Islet precursor cell (in vitro differentiated cells): Measurements from ENCODE around the gene NT5C1A.

Experiments used
- DNase-seq: peaks from one replicate; pipeline ENCODE4 v3.0.0-alpha.2; 2018

Gene NT5C1A

GRCh38 chr1:39633422-39633821 is 38.5 kb downstream of the NT5C1A start:
- DNase-seq, result no peak

DNA sequence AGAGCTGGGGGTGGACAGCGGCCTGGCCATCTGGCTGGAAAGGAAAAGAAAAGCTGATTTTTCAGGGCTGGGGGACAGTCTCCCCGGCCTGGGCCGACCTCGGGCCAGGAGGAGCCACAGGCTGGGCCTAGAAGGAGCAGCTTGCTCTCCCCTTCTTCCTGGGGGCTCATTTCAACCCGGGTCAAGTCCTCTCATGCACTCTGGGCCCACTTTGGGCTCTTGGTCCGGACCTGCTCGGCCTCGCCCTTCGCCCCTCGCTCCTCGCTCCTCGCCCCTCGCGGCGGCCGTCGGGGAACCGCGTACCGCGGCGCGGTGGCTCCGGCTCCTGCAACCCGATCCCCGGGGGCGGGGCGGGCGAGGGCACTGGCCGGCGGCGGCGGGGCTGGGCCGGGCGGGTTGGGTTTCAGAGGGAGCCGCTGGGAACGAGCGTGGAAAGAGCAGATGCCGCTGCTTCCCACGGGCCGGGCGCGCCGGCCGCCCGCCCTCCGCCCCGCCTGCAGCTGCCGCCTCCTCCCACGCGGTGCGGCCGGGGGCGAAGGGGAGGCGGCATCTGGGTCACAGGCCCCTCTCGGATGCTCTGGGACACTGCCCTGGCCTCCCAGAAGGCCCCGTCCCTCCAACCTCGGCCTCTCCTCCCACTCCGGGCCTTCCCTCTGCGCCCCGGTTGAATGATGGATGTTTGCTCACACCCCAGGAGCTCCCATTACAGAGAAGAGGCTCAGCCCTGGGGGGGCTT is 39.1 kb downstream of the NT5C1A start:
- peak; percentile 91 for DNase-seq

DNA sequence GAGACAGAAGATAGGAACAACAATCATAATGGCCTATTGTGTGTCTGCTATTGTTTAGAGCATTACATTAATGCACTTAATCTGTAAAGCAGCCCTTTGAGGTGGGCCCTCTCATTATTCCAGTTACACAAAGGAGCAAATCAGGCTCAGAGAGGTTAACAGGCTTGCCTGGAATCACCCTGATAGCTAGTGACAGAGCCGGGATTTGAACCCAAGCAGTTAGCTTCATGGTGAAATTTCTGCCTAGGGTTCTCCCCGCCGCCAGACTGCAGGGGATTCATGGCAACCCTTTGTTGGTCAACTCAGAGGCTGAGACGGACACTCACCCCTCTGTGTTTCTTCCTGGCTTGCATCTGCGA is 39.6 kb downstream of the NT5C1A start:
- no peak for DNase-seq

DNA sequence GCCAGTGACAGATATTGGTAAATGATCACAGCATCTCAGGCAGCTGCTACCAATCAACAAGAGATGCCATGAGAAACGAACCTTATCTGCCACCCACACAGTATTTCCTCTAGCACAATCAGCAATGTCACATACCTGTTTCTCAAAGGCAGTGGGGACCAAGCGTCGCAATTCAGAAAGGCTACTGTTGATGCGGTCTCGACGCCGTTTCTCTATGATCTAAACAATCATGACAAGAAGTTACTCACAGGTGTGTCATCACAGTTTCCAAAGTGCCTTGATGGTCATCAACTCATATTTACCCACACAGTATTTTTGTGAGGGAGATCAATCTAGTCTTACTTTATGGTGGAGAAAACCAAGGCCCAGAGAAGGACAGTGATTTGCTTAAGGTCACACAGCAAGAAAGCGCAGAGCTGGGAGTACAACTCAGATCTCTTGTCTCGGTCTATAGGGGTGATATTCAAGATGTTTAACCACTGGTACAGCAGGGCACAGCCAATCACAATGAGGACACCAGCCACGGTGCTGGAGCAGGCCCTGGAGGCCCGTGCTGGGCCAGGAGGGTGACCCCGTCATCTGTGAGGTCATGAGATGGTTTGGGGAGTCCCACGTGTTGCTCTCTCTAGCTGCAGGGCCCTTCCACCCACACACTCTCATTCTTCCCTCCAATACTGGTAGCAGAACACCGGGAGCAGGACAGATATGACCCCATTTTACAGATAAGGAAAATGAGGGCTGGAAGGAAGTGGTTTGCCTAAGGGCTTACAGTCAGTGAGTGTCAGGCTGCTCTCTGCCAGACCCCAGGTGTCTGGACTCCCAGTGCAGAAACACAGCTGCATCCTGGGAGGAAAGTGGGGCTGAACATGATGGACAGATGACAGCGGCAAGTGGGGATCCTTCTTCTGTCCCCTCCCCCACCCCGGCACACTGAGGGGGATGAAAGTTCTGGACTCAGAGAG is 40.3 kb downstream of the NT5C1A start:
- DNase-seq, result no peak

- DNase-seq, result no peak
These were observed 43.0 kb downstream of the NT5C1A start for GRCh38 chr1:39628807-39629350.

DNA sequence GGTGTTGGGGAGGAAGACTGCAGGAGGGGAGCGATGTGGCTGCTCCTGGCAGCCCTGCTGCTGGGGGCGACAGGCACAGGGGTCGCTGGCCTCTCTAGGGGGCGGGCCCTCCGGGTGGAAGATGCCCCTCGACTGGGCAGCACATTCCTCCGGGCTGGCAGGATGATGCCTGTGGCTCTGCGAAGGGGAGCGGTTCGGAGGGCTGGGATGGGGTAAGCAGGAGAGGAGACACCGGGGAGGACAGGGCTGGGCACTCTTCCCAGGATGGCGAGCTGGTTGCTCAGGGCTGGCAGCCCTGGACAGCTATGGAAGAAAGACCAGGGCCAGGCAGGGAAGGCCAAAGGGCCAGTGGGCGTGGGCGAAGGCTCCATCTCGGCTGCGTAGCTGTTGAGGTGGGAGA is 45.3 kb downstream of the NT5C1A start:
- no peak for DNase-seq

DNA sequence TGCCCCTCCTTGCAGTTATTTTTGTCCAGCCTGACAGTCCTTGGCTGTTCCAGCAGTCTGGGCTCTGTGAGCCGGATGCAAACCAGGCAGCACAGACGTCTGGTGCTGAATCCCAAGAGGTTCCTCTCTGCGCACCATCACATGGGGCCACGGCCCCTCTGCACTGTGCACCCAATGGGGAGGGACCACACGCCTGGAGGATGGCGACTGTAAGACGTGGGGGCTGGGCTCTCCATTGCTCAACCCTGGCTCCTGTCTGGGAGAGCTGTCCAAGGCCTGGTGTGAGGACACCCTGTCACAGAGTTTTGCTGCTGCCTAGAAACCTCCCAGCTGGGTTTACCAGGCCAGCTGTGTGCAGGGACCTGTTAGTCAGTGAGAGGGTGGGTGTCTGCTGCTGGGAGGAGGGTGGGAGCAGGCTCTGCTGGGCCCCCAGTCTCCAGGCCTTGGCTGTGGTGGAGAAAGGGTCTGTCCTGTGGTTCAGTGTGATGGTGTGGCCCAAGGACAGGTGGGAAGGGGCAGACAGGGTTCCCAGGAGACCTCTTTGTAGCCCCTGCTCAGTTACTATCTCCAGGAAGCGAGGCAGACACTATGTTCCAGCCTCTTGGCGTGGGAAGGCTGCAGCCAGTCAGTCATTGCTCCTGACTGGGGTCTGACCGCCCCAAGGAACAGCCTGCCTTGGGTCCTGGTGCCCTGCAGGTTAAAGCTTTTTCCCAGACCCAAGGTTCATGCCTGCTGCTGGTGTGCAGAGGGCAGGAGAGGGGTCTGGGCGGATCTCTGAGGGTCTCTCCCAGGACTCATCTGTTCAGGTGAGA is 46.2 kb downstream of the NT5C1A start:
- peak; percentile 80 for DNase-seq

DNA sequence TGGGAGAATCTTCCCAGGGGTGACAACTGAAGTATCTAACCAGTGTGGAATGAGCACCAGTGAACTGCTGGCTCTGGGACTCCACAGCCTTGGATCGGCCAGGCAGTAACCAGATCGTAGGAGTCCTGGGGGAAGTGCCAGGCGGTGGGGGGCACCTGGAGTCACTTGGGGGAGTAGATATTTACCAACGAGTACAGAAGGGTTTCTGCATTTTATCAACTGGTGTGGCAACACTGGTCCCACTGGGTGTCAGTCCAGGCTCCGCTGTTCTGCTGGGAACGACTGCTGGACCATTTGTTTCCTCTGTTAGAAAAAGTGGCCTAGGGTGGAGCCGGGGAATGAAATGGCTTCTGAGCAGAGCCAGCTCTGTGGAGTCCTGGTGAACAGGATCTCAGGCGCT is 46.9 kb downstream of the NT5C1A start:
- DNase-seq, result no peak

- DNase-seq, result no peak
These were observed 48.9 kb downstream of the NT5C1A start for GRCh38 chr1:39623053-39623452.

DNA sequence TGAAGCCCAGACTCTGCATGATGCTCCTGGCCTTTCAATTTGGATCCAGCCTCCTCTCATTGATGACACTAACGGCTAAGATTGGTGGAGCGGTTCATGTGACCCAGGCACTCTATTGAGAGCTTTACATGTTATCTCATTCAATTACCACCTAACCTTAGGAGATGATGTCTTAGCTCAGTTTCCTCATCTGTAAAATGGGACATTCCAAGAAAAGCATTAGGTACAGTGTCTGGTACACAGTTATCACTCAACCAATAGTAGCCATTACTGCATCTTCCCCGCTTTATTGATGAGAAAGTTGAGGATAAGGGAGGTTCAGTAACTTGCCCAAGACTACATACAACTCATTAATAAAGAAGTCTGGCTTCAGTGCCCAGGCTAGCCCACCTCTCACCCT is 49.5 kb downstream of the NT5C1A start:
- DNase-seq, result no peak

DNA sequence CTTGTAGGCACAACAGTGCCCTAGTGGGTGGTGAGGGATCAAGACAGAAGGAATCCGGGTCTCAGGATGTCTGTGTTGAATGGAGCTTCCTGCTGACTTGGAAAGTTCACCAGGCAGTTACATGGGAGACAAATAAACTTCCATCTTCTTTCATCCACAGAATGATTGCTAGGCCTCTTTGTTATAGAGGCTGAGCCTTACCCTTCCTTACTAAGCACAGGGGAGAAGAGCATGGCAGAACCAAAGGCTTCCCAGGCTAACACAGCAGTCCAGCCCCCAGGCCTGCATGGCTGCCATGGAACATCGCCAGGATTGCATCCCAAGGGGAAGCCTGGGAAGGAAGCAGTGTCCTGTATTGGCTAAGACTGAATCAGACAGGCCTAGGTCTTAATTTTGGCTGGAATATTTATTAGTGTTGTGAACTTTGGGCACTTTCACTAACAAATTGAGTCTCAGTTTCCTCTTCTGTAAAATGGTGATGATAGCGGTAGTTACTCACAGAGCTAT is 51.2 kb downstream of the NT5C1A start:
- DNase-seq, result no peak

- DNase-seq, result no peak
These were observed 54.3 kb downstream of the NT5C1A start for GRCh38 chr1:39617488-39618049.

DNA sequence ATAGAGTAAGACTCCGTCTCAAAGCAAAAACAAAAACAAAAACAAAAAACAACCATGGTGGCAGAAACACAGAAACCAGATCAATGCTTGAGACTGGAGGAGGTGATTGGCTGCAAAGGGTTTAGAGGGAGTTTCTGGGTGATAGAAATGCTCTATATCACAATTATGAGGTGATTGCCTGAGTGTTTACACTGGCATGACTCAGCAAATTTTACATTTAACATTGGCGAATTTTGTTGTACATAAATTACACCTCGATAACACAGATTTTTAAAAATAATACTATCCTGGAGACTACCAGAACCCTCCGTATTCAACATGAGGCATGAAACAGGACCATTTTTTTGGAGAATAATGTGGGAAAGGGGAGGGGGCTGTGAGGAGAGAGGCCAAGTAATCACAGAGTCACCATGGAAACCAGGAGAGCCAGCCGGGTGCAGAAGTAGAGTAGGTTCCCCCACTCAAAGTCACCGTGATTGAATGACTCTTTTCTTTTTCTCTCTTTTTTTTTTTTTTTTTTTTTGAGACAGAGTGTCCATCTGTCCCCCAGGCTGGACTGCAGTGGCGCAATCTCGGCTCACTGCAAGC is 56.7 kb downstream of the NT5C1A start:
- no peak for DNase-seq

DNA sequence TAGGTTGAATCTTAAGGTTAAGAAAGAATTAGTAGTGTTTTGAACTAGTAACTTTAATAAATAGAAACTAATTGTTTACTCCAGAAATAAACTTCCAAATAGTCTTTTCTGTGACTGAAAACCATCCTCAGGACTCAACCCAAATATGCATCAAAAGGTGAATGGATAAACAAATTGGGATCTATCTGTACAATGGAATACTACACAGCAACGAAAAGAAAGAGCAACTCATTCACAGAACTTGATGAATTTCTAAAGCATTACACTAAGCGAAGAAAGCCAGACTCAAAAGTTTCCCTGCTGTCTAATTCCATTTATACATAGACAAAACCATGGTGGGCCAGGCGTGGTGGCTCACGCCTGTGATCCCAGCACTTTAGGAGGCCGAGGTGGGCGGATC is 57.4 kb downstream of the NT5C1A start:
- no peak for DNase-seq

DNA sequence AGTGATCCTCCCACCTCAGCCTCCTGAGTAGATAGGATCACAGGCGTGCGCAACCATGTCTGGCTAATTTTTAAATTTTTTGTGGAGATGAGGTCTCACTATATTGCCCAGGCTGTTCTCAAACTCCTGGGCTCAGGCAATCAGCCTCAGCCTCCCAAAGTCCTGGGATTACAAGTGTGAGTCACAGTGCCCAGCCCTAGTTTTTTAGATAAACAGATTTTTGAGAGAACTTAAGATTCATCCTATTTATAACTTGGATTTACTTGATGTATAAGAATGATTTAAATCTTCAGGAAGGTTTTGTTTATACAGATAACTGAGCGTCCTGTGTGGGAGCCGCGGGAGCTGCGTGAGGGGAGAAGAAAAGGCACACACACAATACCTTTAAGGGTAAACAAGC is 58.7 kb downstream of the NT5C1A start:
- no peak for DNase-seq

DNA sequence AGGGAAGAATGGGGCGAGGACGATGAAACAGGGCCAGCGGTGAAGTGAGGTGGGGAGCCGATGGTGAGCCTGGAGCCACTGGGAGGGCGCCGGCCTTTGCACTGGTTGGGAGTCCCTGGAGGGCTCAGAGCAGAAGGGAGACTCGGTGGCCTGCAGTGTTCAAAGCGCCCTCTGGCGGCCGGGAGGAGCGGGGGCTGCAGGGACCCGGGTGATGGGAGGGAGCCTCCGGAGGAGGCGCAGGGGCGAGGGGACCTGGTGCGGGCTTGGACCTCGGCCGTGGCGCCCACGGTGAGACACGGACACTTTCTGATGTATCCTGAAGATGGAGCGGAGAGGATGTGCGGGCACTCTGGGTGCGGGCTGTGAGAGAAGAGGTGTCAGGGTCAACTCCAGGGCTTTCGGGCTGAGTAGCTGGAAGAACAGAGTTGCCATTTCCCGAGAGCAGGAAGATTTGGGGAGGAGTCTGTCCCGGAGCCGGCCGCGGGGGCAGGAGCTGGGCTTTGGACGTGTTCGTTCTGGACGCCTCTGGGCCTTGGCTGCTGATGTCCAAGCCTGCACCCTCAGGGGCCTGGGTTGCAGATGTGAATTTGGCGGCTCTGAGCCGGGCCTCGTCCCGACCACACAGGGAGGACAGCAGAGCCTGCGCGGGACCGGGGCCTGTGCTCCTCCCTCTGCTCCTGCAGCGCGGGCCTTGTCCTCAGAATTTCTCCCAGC is 62.1 kb downstream of the NT5C1A start:
- peak; percentile 94 for DNase-seq
